Tibial nerve (tissue), 4 donors: ENCODE results near the gene PAM16. TPM values are rescaled to one million over a fixed set of nuclear protein-coding genes. Genes with fewer than 3 reads are reported as not detected.

Experiments
- DNase-seq, 2 donors: peaks; one replicate each; pipeline ENCODE4 v3.0.0-alpha.2; 2019; ENCODE audit warnings: low spot score in 2 of 2
- H3K27ac ChIP-seq, 4 donors: fragments of 200-600 bp; sonication (generic) in 3 of 4; one replicate each; pipeline ENCODE4 v1.5.1; 2017 to 2019; ENCODE audit warnings: mild to moderate bottlenecking in 1 of 4
- H3K27me3 ChIP-seq, 2 donors: fragments of 200-600 bp; sonication (generic) in 1 of 2; one replicate each; pipeline versions ENCODE4 v1.5.1 to v1.6.0; 2017 to 2019
- H3K36me3 ChIP-seq, 3 donors: fragments of 200-600 bp; sonication (generic); one replicate each; pipeline ENCODE4 v1.5.1; 2018 to 2019
- H3K4me1 ChIP-seq, 4 donors: fragments of 200-600 bp; sonication (generic) in 3 of 4; one replicate each; pipeline ENCODE4 v1.5.1; 2017 to 2019
- H3K4me3 ChIP-seq, 4 donors: fragments of 200-600 bp; sonication (generic) in 3 of 4; one replicate each; pipeline ENCODE4 v1.5.1; 2017 to 2019; ENCODE audit warnings: mild to moderate bottlenecking in 1 of 4, moderate library complexity in 1 of 4
- H3K9me3 ChIP-seq, 4 donors: fragments of 200-600 bp; sonication (generic) in 3 of 4; one replicate each; pipeline ENCODE4 v1.5.1; 2017 to 2019
- CTCF ChIP-seq, 5 experiments: fragments of 200-600 bp in 3 of 5; fragments of 450-650 bp in 2 of 5; sonication (generic) in 3 of 5; IDR thresholded peaks; one replicate each; pipeline ENCODE4 v1.5.1; 2016 to 2019; ENCODE audit warnings: antibody characterized with exemption in 5 of 5, mild to moderate bottlenecking in 3 of 5, moderate library complexity in 2 of 5
- EP300 ChIP-seq, 2 donors: sonication (generic); formaldehyde crosslinking; IDR thresholded peaks; one replicate each; pipeline ENCODE4 v1.6.1; 2017; ENCODE audit warnings: antibody characterized with exemption in 2 of 2, mild to moderate bottlenecking in 1 of 2
- POLR2A ChIP-seq, 2 donors: fragments of 450-650 bp; IDR thresholded peaks; one replicate each; pipeline ENCODE4 v1.6.1; 2017; ENCODE audit warnings: antibody characterized with exemption in 2 of 2, mild to moderate bottlenecking in 2 of 2, moderate library complexity in 2 of 2
- WGBS, 2 donors: methylation state at CpG; one replicate each; pipeline ENCODE4 v1.1.5; 2018; 5-methylcytosine and 5-hydroxymethylcytosine counted together
- total RNA-seq, 4 donors: library from RNA; depleted of rRNA; stranded (reverse); fragments of >200 nt; gene quantifications; one replicate each; pipeline ENCODE4 v1.1.0, GENCODE V29; 2016

PAM16 gene
- total RNA-seq, 4 donors from 2014 or later, result 45.1 to 95.1 (median 60.7) TPM

- Histone ChIP-seq H3K4me1 (peaks cover 0 to 37% (median 27%) of the 10 kb centered on the region in 4 donors), H3K36me3 (peaks cover 0 to 29% (median 6%) of the 10 kb centered on the region in 3 donors), H3K27me3 (no peaks in the 10 kb centered on the region), H3K4me3 (no peak overlapping the region), H3K9me3 (no peaks in the 10 kb centered on the region), H3K27ac (peak overlapping the region in 1 of 4 donors; percentile 4)
- no peak for DNase-seq
- WGBS, 2 donors, result 91 to 98% methylated on average over 3 to 5 of the region's 5 CpGs
- TF ChIP-seq EP300 (IDR thresholded peaks at IDR 0.05), result no peak
- TF ChIP-seq POLR2A (IDR thresholded peaks at IDR 0.05), result no peak
- no peak for TF ChIP-seq CTCF (IDR thresholded peaks at IDR 0.05)
Measured at GRCh38 chr16:4367393-4367856, 16.3 kb upstream of the PAM16 start.

- Histone ChIP-seq H3K36me3 (peaks cover 0 to 43% (median 6%) of the 10 kb centered on the region in 3 donors), H3K4me3 (no peak overlapping the region), H3K27me3 (no peaks in the 10 kb centered on the region), H3K9me3 (no peaks in the 10 kb centered on the region), H3K4me1 (peaks cover 0 to 27% (median 19%) of the 10 kb centered on the region in 4 donors), H3K27ac (no peak overlapping the region)
- TF ChIP-seq CTCF (IDR thresholded peaks at IDR 0.05) (no peak), EP300 (IDR thresholded peaks at IDR 0.05) (no peak), POLR2A (IDR thresholded peaks at IDR 0.05) (no peak)
- 85 to 90% methylated on average over 8 to 9 of the region's 13 CpGs for WGBS, 2 donors
- no peak for DNase-seq
Measured at GRCh38 chr16:4366016-4366415, 14.9 kb upstream of the PAM16 start.

- no peak overlapping the region for H3K4me3 ChIP-seq
- H3K36me3 ChIP-seq, result peaks cover 0 to 47% (median 6%) of the 10 kb centered on the region in 3 donors
- TF ChIP-seq POLR2A (IDR thresholded peaks at IDR 0.05), result no peak
- H3K27ac ChIP-seq, result no peak overlapping the region
- WGBS, 2 donors, result 92 to 93% methylated on average over 12 of the region's 12 CpGs
- H3K4me1 ChIP-seq, result peaks cover 0 to 23% (median 15%) of the 10 kb centered on the region in 4 donors
- H3K9me3 ChIP-seq, result no peaks in the 10 kb centered on the region
- H3K27me3 ChIP-seq, result no peaks in the 10 kb centered on the region
- no peak for DNase-seq
Measured at GRCh38 chr16:4365615-4366014, 14.5 kb upstream of the PAM16 start.

GRCh38 chr16:4365014-4365406, 13.9 kb upstream of the PAM16 start:
- Histone ChIP-seq H3K4me3 (no peak overlapping the region), H3K9me3 (no peaks in the 10 kb centered on the region), H3K27me3 (no peaks in the 10 kb centered on the region), H3K27ac (no peak overlapping the region), H3K4me1 (peaks cover 0 to 20% (median 10%) of the 10 kb centered on the region in 4 donors), H3K36me3 (peaks cover 0 to 53% (median 6%) of the 10 kb centered on the region in 3 donors)
- DNase-seq, result no peak
- WGBS, 2 donors, result 90% methylated on average over 9 to 10 of the region's 10 CpGs
- TF ChIP-seq EP300 (IDR thresholded peaks at IDR 0.05) (no peak), POLR2A (IDR thresholded peaks at IDR 0.05) (no peak), CTCF (IDR thresholded peaks at IDR 0.05) (no peak)

GRCh38 chr16:4364196-4365013, 13.3 kb upstream of the PAM16 start:
- DNase-seq, result no peak

More at GRCh38 chr16:4364196-4365013, 13.3 kb upstream of the PAM16 start:
- peaks cover 0 to 57% (median 6%) of the 10 kb centered on the region in 3 donors for H3K36me3 ChIP-seq
- TF ChIP-seq POLR2A (IDR thresholded peaks at IDR 0.05) (no peak), EP300 (IDR thresholded peaks at IDR 0.05) (no peak), CTCF (IDR thresholded peaks at IDR 0.05) (no peak)
- no peak overlapping the region for H3K4me3 ChIP-seq
- no peak overlapping the region for H3K27ac ChIP-seq
- no peaks in the 10 kb centered on the region for H3K27me3 ChIP-seq
- H3K4me1 ChIP-seq, result peaks cover 0 to 14% (median 7%) of the 10 kb centered on the region in 4 donors
- H3K9me3 ChIP-seq, result no peaks in the 10 kb centered on the region
- WGBS, 2 donors, result 84 to 88% methylated on average over 34 to 35 of the region's 37 CpGs
